ENCODE data around the gene ARID4A. TPM values are rescaled to one million over a fixed set of nuclear protein-coding genes. Genes with fewer than 3 reads are reported as not detected.
"Not testable (repeated sequence)": the region's sequence is repeated elsewhere in the genome, so short reads cannot be mapped to it uniquely, and the experiment has no call there.

ARID4A gene
- total RNA-seq, 3 donors from 2014 or later: 12.2 to 17.4 (median 13.2) TPM

DNA sequence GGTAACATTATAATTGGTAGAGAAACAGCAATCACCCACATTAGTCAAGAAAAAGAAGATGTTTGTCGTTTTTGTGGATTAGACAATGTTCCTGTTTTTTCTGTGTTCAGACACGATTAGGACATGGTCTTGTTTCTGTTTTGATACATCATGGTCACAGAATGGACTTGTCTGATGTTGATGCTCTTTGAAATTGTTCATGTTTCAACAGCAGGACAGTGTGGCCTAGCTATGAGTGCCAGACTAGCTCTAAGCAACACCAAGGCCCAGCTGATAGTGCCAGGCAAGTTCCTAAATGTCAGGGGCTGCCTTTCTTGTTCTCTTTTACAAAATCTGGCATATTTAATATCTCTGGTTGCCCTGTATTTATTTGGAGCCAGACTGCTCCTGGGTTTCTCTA is 56.5 kb downstream of the ARID4A start:
- Mint-ChIP-seq H3K9me3 (no peaks in the 10 kb centered on the region), H3K4me1 (ENCODE audit: low read depth) (peaks cover 29% of the 10 kb centered on the region), H3K4me3 (no peak overlapping the region), H3K27me3 (ENCODE audit: low read depth) (no peaks in the 10 kb centered on the region), H3K36me3 (ENCODE audit: insufficient read depth) (peaks cover 42% of the 10 kb centered on the region)
- ATAC-seq: no peak
- no peak for DNase-seq

DNA sequence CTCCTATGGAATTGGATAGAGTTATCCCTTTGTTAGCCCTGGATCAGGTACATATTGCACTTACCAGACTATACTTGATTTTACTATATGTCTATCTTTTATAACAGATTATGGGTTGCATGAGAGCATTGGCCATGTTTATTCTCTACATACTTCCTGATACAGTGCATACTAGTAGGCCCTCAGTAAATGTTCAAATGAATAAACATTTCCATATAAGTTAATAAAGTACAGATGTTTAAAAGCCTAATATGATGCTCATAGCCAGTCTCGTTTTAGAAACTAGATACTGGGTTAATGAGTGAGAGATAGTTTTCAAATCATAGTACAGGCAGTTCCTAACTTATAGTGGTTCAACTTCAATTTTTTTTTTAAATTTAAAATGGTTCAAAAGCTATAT is 57.9 kb downstream of the ARID4A start:
- no peaks in the 10 kb centered on the region for H3K27me3 Mint-ChIP-seq (ENCODE audit: low read depth)
- DNase-seq: no peak
- H3K36me3 Mint-ChIP-seq (ENCODE audit: insufficient read depth): peaks cover 40% of the 10 kb centered on the region
- no peaks in the 10 kb centered on the region for H3K9me3 Mint-ChIP-seq
- H3K4me1 Mint-ChIP-seq (ENCODE audit: low read depth): peaks cover 27% of the 10 kb centered on the region
- H3K4me3 Mint-ChIP-seq: no peak overlapping the region
- no peak for ATAC-seq

DNA sequence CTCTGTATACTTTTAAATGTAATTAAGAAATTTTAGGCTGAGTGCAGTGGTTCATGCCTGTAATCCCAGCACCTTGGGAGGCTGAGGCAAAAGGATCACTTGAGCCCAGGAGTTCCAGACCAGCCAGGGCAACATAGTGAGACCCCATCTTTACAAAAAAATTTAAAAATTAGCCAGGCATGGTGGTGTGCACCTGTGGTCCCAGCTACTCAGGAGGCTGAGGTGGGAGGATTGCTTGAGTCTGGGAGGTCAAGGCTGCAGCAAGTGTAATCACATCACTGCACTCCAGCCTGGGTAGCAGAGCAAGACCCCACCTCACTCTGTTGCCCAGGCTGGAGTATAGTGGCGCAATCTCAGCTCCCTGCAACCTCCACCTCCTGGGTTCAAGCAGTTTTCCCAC is 63.9 kb downstream of the ARID4A start:
- DNase-seq; H3K27me3 Mint-ChIP-seq (ENCODE audit: low read depth); H3K4me3 Mint-ChIP-seq; H3K4me1 Mint-ChIP-seq (ENCODE audit: low read depth); H3K9me3 Mint-ChIP-seq; ATAC-seq: not testable (repeated sequence)
- H3K36me3 Mint-ChIP-seq (ENCODE audit: insufficient read depth): peaks cover 29% of the 10 kb centered on the region

DNA sequence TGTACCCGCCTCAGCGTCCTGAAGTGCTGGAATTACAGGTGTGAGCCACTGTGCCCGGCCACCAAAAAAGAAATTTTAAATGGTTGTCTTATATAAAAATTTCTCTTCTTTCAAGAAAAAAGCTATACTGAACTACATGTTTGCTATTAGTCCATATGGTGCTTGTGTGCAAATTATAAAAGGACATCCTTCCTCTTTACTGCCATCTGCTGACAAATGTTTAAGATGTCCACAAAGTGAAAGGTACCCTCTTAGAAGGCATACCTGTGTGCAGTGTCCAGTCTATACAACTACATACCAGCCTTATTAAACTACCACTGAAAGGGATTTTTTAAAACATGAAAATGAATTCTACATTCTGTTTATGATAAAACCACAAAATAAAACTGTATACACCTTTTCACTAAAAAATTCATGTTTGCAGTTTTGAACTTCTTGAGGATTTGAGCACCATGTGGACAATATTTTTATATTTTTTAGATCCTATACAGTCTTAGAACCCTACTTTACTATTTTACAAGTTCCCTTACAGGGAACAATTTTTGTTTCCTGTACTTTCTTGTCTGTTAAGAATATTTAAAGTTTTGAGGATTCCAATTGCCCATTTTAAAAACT is 64.5 kb downstream of the ARID4A start:
- Mint-ChIP-seq H3K4me3 (no peak overlapping the region), H3K4me1 (ENCODE audit: low read depth) (no peaks in the 10 kb centered on the region), H3K27me3 (ENCODE audit: low read depth) (no peaks in the 10 kb centered on the region), H3K9me3 (no peaks in the 10 kb centered on the region), H3K36me3 (ENCODE audit: insufficient read depth) (peaks cover 36% of the 10 kb centered on the region)
- no peak for DNase-seq
- no peak for ATAC-seq

DNA sequence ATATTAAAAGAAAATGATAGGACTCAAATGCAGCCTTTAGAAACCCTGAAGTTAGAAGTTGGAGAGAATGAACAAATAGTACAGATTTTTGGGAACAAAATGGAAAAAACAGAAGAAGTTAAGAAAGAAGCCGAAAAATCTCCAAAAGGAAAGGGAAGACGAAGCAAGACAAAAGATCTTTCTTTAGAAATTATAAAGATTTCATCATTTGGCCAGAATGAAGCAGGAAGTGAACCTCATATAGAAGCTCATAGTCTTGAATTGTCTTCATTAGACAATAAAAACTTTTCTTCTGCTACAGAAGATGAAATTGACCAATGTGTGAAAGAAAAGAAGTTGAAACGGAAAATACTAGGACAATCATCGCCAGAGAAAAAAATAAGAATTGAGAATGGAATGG is 66.0 kb downstream of the ARID4A start:
- no peak for DNase-seq
- no peak for ATAC-seq
- Mint-ChIP-seq H3K9me3 (no peaks in the 10 kb centered on the region), H3K27me3 (ENCODE audit: low read depth) (no peaks in the 10 kb centered on the region), H3K4me1 (ENCODE audit: low read depth) (no peaks in the 10 kb centered on the region), H3K36me3 (ENCODE audit: insufficient read depth) (peaks cover 41% of the 10 kb centered on the region), H3K4me3 (no peak overlapping the region)

DNA sequence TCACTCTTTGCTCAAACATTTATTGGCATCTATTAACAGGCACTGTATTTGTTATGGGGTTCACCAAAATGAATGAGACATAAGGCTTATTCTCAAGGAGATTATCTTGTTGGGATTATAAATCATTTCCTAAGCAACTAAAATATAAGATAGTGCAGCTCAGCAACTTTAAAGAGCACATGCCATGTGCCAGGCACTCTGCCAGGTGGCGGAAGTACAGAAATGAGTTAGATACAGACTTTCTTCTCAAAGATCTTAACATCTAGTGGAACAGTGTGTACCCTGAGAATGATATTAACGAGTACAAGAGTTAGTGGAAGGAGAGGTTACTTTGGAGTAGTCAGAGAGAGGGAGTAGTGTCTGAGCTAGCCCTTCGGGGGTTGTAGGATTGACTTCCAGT is 68.9 kb downstream of the ARID4A start:
- peaks cover 35% of the 10 kb centered on the region for H3K36me3 Mint-ChIP-seq (ENCODE audit: insufficient read depth)
- H3K9me3 Mint-ChIP-seq: no peaks in the 10 kb centered on the region
- H3K4me3 Mint-ChIP-seq: no peak overlapping the region
- DNase-seq (no peak), ATAC-seq (no peak)
- no peaks in the 10 kb centered on the region for H3K27me3 Mint-ChIP-seq (ENCODE audit: low read depth)
- no peaks in the 10 kb centered on the region for H3K4me1 Mint-ChIP-seq (ENCODE audit: low read depth)

DNA sequence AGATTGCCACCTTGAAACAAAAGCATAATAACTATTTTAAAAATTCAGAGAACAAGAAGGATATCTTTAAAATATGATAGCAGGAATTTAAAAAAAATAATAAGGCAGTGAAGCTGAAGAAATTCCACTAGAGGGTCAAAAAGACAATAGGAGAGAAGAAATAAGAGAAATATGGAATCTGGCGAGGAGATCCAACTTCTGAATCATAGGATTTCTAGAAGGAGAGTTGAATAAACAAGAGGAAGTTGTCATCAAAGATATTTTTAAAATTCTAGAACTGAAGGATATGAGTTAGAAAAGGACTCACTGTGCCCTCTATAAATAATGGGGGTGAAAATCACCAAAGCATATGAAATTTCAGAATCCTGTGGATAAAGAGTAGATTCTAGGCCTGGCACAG is 70.6 kb downstream of the ARID4A start:
- no peak overlapping the region for H3K4me3 Mint-ChIP-seq
- ATAC-seq (no peak), DNase-seq (no peak)
- H3K4me1 Mint-ChIP-seq (ENCODE audit: low read depth): no peaks in the 10 kb centered on the region
- H3K36me3 Mint-ChIP-seq (ENCODE audit: insufficient read depth): peaks cover 36% of the 10 kb centered on the region
- H3K9me3 Mint-ChIP-seq: no peaks in the 10 kb centered on the region
- H3K27me3 Mint-ChIP-seq (ENCODE audit: low read depth): no peaks in the 10 kb centered on the region

DNA sequence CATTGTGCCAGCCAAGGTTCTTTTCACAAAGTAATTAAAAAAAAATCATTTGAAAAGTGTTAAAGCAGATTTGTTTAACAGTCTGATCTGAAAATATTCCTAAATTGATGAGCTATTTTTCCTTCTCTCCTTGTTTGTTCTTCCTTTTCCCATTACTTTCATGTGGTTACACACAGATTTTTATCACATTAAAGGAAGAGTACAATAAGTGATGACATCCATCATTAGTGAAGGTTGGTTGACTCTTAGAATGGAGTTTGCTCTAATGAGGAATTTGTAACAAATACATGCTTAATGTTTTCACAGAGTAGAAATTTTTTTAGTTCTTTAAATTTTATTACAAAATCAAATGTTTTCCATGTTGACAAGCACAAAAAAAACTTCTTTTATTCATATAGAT is 78.4 kb downstream of the ARID4A start:
- Mint-ChIP-seq H3K27me3 (ENCODE audit: low read depth) (no peaks in the 10 kb centered on the region), H3K9me3 (no peaks in the 10 kb centered on the region), H3K4me1 (ENCODE audit: low read depth) (no peaks in the 10 kb centered on the region), H3K36me3 (ENCODE audit: insufficient read depth) (peaks cover 32% of the 10 kb centered on the region), H3K4me3 (no peak overlapping the region)
- ATAC-seq: no peak
- no peak for DNase-seq

DNA sequence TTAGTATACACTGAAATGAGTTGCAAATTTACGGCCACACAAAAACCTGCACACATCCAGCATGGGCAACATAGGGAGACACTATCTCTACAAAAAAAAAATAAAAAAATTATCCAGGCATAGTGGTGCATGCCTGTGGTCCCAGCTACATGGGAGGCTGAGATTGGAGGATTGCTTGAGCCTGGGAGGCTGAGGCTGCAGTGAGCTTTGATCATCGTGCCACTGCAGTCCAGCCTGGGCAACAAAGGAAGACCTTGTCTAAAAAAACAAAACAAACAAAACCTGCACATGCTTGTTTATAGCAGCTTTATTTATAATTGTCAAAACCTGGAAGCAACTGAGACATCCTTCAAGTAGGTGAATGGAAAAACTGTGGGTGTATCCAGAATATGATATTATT is 92.5 kb downstream of the ARID4A start:
- H3K27me3 Mint-ChIP-seq (ENCODE audit: low read depth): no peaks in the 10 kb centered on the region
- DNase-seq: no peak
- peaks cover 4% of the 10 kb centered on the region for H3K4me1 Mint-ChIP-seq (ENCODE audit: low read depth)
- H3K36me3 Mint-ChIP-seq (ENCODE audit: insufficient read depth): peaks cover 3% of the 10 kb centered on the region
- H3K9me3 Mint-ChIP-seq: no peaks in the 10 kb centered on the region
- no peak overlapping the region for H3K4me3 Mint-ChIP-seq
- ATAC-seq: no peak

DNA sequence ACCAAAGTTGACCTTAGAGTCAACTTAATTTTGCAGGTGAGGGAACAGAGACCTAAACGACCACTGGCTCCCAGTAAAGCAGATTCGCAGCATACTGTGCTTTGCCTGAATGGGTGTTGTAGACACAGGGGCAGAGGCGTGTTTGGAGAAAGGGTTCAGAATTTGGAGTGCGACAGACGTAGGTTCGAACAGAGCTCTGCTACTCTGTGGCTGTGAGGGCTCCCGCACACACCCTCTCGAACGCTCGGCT is 97.1 kb downstream of the ARID4A start:
- DNase-seq (no peak), ATAC-seq (no peak)
- H3K4me3 Mint-ChIP-seq: peak overlapping the region; percentile 71
- no peaks in the 10 kb centered on the region for H3K27me3 Mint-ChIP-seq (ENCODE audit: low read depth)
- H3K36me3 Mint-ChIP-seq (ENCODE audit: insufficient read depth): no peaks in the 10 kb centered on the region
- peaks cover 7% of the 10 kb centered on the region for H3K4me1 Mint-ChIP-seq (ENCODE audit: low read depth)
- H3K9me3 Mint-ChIP-seq: no peaks in the 10 kb centered on the region

DNA sequence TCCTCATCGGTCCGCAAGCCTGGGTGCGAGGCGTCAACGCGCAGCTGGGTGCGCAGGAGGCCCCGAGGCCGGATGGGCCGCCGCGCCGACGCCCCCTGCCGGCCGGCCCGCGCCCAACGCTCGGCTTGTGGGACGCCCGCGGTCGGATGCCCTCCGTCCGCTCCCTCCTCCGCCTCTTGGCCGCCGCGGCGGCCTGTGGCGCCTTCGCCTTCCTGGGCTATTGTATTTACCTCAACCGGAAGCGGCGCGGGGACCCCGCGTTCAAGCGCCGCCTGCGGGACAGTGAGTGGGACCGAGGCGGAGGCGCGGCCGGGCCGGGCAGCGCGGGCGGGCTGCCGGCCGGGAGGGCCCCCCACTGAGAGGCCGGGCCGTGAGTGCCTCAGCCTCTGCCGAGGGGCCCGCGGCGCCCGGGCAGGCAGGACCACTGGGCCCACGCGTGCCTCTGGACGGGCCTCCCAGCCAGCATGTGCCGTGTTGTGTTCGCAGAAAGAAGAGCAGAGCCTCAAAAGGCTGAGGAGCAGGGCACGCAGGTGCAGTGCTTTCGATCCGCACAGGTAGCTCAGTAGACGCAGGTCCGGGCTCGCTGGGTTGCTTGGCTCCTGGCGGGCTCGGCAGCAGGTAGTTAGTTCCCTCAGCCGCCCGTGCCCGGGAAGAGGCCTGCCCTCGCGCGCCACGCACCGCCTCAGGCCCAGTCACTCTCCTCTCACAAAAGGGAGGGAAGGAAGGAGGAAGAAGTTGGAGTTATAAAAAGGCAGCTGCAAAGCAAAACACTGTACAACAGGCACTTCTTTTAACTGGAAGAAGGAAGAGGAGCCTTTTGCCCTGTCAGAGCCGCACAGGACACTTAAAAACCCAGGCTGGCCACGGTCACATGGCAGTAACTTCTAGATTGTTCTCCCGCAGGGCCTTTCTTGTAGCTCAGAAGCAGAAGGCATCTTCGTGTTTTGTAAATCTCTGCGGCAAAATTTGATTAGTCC is 97.7 kb downstream of the ARID4A start, which contains the start of gene TOMM20L:
Gene TOMM20L, plus strand, starts transcription at position 119 of the 977 bp plus-strand sequence. Its CDS starts 28 bp downstream, at position 147.
- DNase-seq: peak; percentile 66
- H3K4me1 Mint-ChIP-seq (ENCODE audit: low read depth): peaks cover 7% of the 10 kb centered on the region
- H3K4me3 Mint-ChIP-seq: peak within 1 kb of the TSS; percentile 76
- H3K27me3 Mint-ChIP-seq (ENCODE audit: low read depth): no peaks in the 10 kb centered on the region
- no peaks in the 10 kb centered on the region for H3K9me3 Mint-ChIP-seq
- peak; percentile 92 to 96 for ATAC-seq
- no peaks in the 10 kb centered on the region for H3K36me3 Mint-ChIP-seq (ENCODE audit: insufficient read depth)

DNA sequence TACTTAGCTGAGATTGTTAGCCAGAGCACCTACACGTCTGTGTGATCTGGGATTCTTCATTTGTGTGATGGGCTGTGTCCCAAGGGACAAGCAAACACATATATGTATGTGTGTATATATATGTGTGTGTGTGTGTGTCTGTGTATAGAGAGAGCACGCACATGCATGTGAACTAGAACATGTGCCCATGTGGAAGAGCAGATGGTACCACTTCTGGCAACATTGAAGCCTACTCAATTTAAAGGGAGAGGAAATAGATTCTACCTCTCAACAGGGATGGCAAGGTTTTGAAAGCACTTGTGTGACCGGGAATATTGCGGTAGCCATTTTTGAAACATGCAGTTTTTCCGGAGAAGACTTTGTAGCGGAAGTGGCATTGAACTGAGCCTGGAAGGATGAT is 98.8 kb downstream of the ARID4A start:
- Mint-ChIP-seq H3K27me3 (ENCODE audit: low read depth) (no peaks in the 10 kb centered on the region), H3K36me3 (ENCODE audit: insufficient read depth) (peaks cover 2% of the 10 kb centered on the region), H3K4me3 (peak overlapping the region; percentile 76), H3K4me1 (ENCODE audit: low read depth) (peaks cover 7% of the 10 kb centered on the region), H3K9me3 (no peaks in the 10 kb centered on the region)
- no peak for ATAC-seq
- DNase-seq: no peak

DNA sequence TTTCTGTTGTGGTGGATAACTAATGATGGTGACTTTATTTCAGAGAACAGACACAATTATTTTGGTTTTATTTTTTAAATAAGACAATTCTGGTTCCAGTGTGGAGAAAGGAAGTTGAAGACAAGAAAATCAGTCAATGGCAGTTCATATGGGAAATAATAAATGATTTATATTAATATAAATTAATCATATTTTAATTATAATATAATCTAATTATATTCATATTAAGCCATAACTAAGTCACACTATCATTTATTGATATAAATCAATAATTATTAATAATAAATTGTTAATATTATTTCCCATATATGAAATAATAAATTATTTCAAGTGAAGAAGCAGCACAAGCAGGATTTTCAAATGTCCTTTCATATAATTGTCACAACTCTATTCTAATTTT is 100.1 kb downstream of the ARID4A start:
- Mint-ChIP-seq H3K4me1 (ENCODE audit: low read depth) (peaks cover 7% of the 10 kb centered on the region), H3K27me3 (ENCODE audit: low read depth) (no peaks in the 10 kb centered on the region)

DNA sequence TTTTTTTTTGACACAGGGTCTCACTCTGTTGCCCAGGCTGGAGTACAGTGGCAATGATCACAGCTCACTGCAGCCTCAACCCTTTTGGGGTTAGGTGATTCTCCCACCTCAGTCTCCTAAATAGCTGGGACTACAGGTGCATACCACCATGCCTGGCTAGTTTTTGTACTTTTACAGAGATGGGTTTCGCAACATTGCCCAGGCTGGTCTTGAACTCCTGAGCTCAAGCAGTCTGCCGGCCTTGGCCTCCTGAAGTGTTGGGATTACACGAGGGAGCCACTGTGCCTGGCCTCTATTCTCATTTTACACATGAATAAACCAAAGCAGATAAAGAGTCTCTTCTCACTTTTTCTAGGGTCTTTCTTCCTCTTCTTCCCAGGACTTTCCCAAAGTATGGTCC is 100.5 kb downstream of the ARID4A start:
- no peak for DNase-seq
- no peak for ATAC-seq
- Mint-ChIP-seq H3K9me3 (no peaks in the 10 kb centered on the region), H3K27me3 (ENCODE audit: low read depth) (no peaks in the 10 kb centered on the region), H3K36me3 (ENCODE audit: insufficient read depth) (peaks cover 3% of the 10 kb centered on the region), H3K4me1 (ENCODE audit: low read depth) (peaks cover 7% of the 10 kb centered on the region), H3K4me3 (no peak overlapping the region)

More for the DNA sequence above, 100.1 kb downstream of the ARID4A start:
- DNase-seq (no peak), ATAC-seq (no peak)
- Mint-ChIP-seq H3K36me3 (ENCODE audit: insufficient read depth) (peaks cover 3% of the 10 kb centered on the region), H3K4me3 (no peak overlapping the region), H3K9me3 (no peaks in the 10 kb centered on the region)

DNA sequence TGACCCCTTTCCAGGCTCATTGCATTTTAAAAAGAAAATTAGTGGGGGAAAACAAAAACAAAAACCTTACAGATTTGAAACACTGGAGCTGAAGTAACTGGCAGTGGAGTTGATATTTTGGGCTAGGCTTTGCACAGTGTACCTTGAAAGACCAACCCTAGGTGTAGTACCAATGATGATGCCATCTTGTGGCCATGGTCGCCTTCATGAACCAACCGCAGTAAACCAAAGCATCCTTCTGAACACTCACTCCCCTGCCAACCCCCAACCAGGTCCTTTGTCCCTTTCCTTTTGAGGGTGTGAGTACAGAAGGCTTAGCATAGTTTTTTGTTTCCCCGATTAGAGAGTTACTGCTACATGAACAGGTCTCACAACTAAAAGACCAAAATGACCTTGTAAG is 103.2 kb downstream of the ARID4A start:
- Mint-ChIP-seq H3K9me3 (no peaks in the 10 kb centered on the region), H3K36me3 (ENCODE audit: insufficient read depth) (peaks cover 8% of the 10 kb centered on the region), H3K4me3 (no peak overlapping the region), H3K27me3 (ENCODE audit: low read depth) (no peaks in the 10 kb centered on the region), H3K4me1 (ENCODE audit: low read depth) (no peaks in the 10 kb centered on the region)
- DNase-seq (no peak), ATAC-seq (no peak)
